Cardiac fibroblast (primary cell): Measurements from ENCODE around the gene AKAP13.

ENCODE experiments used
- DNase-seq, 2 donors: peaks; one replicate each; pipeline versions ENCODE4 v3.0.0 to v3.0.0-alpha.2; 2010; ENCODE audit warnings: low read depth in 2 of 2
- H3K4me3 ChIP-seq, 2 donors: replicated peaks in 1 of 2; 1 replicate in 1 of 2; 2 replicates in 1 of 2; pipeline ENCODE4 v1.5.1; 2011; ENCODE audit warnings: low read depth in 2 of 2, low read length in 2 of 2, mild to moderate bottlenecking in 2 of 2, moderate library complexity in 1 of 2
- CTCF ChIP-seq: IDR thresholded peaks from one replicate; pipeline ENCODE4 v1.5.1; 2011; ENCODE audit warnings: low read depth, mild to moderate bottlenecking, low read length, inconsistent platforms

AKAP13 gene

GRCh38 chr15:85778107-85778776 is 397.8 kb downstream of the AKAP13 start:
- DNase-seq = peak in 1 of 2 donors; percentile 37
- no peak overlapping the region for H3K4me3 ChIP-seq
- no peak for TF ChIP-seq CTCF

GRCh38 chr15:85779249-85779648 is 398.8 kb downstream of the AKAP13 start:
- no peak for DNase-seq
- no peak overlapping the region for H3K4me3 ChIP-seq
- TF ChIP-seq CTCF = no peak

- no peak overlapping the region for H3K4me3 ChIP-seq
- no peak for TF ChIP-seq CTCF
- peak in 1 of 2 donors; percentile 37 for DNase-seq
These were observed 400.0 kb downstream of the AKAP13 start for GRCh38 chr15:85780225-85780985.

- no peak for TF ChIP-seq CTCF
- no peak overlapping the region for H3K4me3 ChIP-seq
- no peak for DNase-seq
These were observed 400.7 kb downstream of the AKAP13 start for GRCh38 chr15:85781099-85781498.

GRCh38 chr15:85782064-85782463 is 401.7 kb downstream of the AKAP13 start:
- TF ChIP-seq CTCF = no peak
- no peak overlapping the region for H3K4me3 ChIP-seq
- DNase-seq = no peak

GRCh38 chr15:85785887-85786780 is 405.7 kb downstream of the AKAP13 start:
- no peak overlapping the region for H3K4me3 ChIP-seq
- DNase-seq = peak; percentile 43 to 56
- no peak for TF ChIP-seq CTCF
